A172 (cell line): ENCODE results near the gene GRB7. TPM values are rescaled to one million over a fixed set of nuclear protein-coding genes. Genes with fewer than 3 reads are reported as not detected.
A peak's percentile ranks its signal among the peaks of the same experiment; 100 is the strongest.
"Not testable (repeated sequence)": the region's sequence is repeated elsewhere in the genome, so short reads cannot be mapped to it uniquely, and the experiment has no call there.

Source experiments
- DNase-seq: peaks from one replicate; pipeline ENCODE4 v3.0.0-alpha.2; 2015; ENCODE audit warnings: low spot score
- total RNA-seq: library from RNA; depleted of rRNA; stranded (reverse); fragments of >200 nt; shearing (Covaris generic); gene quantifications from 2 replicates; pipeline ENCODE4 v1.2.3, GENCODE V29; 2014

The GRB7 gene
- total RNA-seq, 1 experiment from 2014 or later, result 0.40 TPM

DNA sequence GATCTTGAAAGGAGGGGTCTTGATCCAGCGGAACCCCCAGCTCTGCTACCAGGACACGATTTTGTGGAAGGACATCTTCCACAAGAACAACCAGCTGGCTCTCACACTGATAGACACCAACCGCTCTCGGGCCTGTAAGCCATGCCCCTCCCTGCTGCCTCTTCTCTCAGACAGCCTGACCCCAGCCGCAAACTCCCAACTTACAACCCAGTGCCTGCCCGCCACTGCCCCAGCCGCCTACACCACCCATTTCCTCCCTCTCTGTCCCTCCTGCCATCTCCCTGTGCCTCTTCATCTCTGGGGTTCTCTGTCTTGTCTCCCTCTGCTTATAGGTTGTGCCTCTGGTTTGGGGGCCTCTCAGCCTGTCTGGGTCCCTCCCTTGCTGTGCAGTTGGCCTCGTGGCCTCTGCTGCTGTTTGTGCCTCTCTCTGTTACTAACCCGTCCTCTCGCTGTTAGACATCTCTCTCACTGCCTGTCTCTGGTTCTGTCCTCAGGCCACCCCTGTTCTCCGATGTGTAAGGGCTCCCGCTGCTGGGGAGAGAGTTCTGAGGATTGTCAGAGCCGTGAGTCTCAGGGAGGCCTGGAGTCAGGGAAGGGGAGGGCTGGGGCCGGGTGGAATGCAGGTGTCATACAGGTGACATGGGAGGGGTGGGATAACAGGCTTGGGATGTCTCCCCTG lies 28.3 kb upstream of the GRB7 start:
- DNase-seq, result no peak

DNA sequence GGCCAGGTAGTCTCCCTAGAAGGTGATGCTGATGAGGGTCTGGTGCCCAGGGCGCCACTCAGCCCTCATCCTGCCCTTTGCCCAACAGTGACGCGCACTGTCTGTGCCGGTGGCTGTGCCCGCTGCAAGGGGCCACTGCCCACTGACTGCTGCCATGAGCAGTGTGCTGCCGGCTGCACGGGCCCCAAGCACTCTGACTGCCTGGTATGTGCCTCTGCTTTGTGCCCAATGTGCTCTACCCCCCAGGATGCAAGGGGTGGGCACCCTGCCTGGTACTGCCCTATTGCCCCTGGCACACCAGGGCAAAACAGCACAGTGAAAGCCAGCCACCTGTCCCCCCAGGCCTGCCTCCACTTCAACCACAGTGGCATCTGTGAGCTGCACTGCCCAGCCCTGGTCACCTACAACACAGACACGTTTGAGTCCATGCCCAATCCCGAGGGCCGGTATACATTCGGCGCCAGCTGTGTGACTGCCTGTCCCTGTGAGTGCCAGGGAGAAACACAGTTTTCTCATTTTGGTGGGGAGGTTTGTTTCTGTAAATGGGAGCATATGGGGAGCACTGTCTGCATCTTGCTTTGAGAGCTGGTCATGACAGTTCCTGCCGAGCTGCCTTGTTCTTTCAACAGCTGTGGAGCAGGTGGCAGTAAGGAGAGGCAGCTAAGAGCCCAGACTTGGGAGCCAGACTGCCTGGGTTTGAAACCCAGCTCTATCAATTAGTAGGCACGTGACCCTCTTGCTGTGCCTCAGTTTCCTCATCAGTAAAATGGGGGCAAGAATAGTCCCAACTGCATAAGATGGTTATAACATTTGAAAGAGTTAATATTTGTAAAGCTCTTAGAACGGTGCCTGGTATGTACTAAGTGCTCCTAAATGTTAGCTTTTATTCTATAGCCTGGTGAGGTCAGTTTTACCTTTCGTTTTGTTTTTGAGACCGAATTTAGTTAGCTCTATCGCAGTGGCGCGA lies 27.5 kb upstream of the GRB7 start:
- DNase-seq, result no peak

DNA sequence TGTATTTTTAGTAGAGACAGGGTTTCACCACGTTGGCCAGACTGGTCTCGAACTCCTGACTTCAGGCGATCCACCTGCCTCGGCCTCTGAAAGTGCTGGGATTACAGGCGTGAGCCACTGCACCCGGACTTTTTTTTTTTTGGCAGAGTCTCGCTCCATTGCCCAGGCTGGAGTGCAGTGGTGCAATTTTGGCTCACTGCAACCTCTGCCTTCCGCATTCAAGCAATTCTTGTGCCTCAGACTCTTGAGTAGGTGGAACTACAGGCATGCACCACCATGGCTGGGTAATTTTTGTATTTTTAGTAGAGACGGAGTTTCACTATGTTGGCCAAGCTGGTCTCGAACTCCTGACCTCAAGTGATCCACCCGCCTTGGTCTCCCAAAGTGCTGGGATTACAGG lies 26.7 kb upstream of the GRB7 start:
- not testable (repeated sequence) for DNase-seq

DNA sequence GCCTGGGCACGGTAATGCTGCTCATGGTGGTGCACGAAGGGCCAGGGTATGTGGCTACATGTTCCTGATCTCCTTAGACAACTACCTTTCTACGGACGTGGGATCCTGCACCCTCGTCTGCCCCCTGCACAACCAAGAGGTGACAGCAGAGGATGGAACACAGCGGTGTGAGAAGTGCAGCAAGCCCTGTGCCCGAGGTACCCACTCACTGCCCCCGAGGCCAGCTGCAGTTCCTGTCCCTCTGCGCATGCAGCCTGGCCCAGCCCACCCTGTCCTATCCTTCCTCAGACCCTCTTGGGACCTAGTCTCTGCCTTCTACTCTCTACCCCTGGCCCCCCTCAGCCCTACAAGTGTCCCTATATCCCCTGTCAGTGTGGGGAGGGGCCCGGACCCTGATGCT lies 25.9 kb upstream of the GRB7 start:
- no peak for DNase-seq

DNA sequence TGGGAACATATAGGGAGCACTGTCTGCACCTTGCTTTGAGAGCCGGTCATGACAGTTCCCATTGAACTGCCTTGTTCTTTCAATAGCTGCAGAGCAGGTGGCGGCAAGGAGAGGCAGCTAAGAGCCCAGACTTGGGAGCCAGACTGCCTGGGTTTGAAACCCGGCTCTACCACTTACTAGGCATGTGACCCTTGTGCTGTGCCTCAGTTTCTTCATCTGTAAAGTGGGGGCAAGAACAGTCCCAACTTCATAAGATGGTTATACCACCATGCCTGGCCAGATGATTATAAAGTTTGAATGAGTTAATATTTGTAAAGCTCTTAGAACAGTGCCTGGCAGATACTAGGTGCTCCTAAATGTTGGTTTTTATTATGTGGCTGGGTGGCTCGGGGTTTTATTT lies 23.5 kb upstream of the GRB7 start:
- no peak for DNase-seq

DNA sequence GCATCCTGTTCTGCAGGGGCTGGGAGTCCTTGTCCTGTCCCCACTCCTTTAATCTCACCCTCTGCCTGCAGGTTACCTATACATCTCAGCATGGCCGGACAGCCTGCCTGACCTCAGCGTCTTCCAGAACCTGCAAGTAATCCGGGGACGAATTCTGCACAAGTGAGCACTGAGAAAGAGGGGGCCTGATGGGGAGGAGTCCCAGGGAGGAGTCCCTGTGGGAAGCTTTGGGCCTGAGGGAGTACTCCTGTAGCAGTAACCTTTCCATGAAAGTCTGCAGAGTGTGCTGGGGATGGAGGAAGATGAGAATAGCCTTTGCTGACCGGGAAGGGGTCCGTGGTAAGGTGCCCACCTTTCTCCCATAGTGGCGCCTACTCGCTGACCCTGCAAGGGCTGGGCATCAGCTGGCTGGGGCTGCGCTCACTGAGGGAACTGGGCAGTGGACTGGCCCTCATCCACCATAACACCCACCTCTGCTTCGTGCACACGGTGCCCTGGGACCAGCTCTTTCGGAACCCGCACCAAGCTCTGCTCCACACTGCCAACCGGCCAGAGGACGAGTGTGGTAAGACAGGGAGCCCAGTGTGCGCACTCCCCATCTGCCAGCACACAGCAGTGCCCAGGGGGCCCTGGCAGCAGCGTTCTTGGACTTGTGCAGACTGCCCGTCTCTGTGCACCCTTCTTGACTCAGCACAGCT lies 22.2 kb upstream of the GRB7 start:
- no peak for DNase-seq

DNA sequence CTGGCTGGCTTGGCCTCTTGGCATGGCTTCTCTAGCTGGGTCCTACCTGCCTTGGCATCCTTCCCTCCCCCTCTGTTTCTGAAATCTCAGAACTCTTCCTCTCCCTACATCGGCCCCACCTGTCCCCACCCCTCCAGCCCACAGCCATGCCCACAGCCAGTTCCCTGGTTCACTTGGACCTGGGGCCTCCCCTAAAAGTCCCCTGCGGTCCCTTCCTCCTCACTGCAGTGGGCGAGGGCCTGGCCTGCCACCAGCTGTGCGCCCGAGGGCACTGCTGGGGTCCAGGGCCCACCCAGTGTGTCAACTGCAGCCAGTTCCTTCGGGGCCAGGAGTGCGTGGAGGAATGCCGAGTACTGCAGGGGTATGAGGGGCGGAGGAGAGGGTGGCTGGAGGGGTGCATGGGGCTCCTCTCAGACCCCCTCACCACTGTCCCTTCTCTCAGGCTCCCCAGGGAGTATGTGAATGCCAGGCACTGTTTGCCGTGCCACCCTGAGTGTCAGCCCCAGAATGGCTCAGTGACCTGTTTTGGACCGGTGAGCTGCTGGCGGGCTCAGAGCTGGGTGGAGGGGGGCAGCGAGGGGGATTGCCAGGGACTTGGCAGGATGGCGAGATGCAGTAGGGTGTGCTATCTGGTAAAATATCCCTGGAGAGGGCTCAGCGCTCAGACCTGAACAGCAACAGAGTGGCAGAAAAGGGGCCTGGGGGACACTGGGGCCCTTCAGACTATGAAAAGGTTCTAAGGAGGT lies 21.5 kb upstream of the GRB7 start:
- no peak for DNase-seq

DNA sequence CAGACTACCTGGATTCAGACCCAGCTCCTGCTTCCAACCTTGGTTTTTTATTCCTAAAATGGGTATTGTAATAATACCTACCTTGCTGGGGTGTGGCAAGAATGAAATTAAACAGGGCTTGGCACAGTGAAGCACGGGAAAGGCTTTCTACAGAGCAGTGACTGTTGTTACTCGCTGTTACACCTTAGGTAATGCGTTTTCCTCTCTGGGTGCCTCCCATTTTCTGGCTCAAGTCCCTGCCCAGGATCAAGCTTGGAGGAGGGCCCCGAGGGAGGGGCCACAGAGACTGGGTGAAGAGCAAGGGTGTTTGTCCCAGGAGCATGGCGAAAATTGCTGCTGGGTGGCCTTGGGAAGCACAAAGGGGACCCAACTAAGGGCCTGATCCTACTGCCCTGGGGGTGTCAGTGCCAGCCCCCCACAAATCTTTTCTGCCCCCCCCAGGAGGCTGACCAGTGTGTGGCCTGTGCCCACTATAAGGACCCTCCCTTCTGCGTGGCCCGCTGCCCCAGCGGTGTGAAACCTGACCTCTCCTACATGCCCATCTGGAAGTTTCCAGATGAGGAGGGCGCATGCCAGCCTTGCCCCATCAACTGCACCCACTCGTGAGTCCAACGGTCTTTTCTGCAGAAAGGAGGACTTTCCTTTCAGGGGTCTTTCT lies 20.7 kb upstream of the GRB7 start:
- DNase-seq, result no peak

DNA sequence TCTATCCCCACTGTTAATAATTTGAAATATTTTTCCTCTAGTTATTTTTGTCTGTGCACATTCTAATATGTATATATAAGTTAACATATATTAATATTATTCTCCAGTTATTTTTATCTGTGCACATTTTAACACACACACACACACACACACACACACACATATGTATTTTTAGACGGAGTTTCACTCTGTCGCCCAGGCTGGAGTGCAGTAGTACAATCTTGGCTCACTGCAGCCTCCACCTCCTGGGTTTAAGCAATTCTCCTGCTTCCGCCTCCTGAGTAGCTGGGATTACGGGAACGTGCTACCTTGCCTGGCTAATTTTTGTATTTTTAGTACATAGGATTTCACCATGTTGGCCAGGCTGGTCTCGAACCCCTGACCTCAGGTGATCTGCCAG lies 20.1 kb upstream of the GRB7 start:
- DNase-seq, result no peak

DNA sequence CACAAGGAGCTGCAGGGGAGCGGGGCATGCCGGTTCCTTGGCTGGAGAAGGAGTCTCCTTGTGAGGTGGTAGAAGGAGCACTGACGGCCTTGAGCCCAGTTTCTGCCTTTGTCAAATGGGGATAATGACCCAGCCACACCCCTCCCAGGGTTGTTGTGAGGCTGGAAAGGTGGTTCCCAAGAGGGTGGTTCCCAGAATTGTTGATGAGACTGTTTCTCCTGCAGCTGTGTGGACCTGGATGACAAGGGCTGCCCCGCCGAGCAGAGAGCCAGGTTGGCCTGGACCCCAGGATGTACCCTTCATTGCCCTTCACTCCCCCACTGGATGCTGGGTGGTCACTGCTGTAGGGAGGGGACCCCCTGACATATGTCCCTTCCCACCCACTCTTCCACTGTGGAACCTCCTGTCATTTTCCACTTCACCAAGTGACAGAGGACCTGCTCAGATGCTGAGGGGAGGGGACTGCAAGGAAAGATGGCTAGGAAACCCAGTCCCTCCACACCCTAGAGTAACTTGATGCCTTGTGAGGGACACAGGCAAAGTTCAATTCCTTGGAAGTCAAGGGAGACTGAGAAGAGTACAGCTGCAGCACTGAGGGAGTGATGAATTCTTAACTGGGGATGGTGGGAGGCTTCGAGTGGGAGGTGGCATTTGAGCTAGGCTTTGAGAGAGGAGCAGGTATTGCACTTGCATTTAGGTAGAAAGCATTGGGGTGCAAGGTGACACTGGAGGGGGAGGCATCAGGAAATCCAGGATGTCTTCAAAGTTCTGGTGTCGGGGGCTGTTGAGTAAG lies 18.0 kb upstream of the GRB7 start:
- no peak for DNase-seq

DNA sequence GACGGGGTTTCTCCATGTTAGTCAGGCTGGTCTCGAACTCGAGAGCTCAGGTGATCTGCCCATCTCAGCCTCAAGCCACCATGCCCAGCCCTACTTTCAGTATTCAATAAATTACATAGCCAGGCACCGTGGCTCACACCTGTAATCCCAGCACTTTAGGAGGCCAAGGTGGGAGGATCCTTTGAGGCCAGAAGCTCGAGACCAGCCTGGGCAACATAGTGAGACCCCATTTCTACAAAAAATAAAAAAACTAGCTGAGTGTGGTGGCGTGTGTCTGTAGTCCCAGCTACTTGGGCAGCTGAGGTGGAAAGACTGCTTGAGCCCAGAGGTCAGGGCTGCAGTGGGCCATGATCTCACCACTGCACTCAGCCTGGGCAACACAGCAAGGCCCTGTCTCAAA lies 15.6 kb upstream of the GRB7 start:
- DNase-seq, result no peak

DNA sequence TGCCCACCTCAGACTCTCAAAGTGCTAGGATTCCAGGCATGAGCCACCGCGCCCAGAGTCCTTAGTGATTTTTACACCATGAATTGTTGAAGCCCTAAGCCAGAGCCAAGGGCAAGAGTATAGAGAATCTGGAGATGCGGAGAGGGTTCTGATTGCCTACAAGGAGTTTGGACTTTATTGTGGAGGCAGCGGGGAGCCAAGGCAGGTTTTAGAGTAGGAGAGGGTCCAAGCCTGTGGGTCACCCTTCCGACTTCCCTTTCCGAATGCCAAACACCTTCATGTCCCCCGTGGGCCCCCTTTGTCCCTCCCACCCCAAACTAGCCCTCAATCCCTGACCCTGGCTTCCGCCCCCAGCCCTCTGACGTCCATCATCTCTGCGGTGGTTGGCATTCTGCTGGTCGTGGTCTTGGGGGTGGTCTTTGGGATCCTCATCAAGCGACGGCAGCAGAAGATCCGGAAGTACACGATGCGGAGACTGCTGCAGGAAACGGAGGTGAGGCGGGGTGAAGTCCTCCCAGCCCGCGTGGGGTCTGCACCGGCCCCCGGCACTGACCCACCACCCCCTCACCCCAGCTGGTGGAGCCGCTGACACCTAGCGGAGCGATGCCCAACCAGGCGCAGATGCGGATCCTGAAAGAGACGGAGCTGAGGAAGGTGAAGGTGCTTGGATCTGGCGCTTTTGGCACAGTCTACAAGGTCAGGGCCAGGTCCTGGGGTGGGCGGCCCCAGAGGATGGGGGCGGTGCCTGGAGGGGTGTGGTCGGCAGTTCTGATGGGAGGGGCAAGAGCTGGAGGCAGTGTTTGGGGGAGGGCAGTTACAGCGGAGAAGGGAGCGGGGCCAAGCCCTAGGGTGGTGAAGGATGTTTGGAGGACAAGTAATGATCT lies 14.5 kb upstream of the GRB7 start:
- no peak for DNase-seq

DNA sequence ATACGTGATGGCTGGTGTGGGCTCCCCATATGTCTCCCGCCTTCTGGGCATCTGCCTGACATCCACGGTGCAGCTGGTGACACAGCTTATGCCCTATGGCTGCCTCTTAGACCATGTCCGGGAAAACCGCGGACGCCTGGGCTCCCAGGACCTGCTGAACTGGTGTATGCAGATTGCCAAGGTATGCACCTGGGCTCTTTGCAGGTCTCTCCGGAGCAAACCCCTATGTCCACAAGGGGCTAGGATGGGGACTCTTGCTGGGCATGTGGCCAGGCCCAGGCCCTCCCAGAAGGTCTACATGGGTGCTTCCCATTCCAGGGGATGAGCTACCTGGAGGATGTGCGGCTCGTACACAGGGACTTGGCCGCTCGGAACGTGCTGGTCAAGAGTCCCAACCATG lies 13.0 kb upstream of the GRB7 start:
- no peak for DNase-seq

DNA sequence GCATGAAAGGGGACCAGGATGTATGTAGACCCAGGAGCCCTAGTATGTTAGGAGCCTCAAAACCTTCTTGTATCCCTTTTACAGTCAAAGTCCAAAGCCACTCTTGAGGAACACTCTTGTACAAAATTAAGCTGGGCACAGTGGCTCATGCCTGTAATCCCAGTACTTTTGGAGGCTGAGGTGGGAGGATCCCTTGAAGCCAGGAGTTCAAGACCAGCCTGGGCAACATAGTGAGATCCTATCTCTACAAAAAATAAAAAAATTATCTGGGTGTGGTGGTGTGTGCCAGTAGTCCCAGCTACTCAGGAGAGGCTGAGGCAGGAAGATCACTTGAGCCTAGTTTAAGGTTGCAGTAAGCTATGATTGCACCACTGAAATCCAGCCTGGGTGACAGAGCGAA lies 11.8 kb upstream of the GRB7 start:
- not testable (repeated sequence) for DNase-seq

DNA sequence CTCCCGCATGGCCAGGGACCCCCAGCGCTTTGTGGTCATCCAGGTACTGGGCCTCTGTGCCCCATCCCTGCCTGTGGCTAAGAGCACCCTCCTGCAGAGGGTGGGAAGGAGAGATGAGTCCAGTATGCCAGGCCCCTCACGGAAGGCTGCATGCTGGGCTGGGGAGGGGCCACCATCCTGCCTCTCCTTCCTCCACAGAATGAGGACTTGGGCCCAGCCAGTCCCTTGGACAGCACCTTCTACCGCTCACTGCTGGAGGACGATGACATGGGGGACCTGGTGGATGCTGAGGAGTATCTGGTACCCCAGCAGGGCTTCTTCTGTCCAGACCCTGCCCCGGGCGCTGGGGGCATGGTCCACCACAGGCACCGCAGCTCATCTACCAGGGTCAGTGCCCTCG lies 11.1 kb upstream of the GRB7 start:
- DNase-seq, result no peak

DNA sequence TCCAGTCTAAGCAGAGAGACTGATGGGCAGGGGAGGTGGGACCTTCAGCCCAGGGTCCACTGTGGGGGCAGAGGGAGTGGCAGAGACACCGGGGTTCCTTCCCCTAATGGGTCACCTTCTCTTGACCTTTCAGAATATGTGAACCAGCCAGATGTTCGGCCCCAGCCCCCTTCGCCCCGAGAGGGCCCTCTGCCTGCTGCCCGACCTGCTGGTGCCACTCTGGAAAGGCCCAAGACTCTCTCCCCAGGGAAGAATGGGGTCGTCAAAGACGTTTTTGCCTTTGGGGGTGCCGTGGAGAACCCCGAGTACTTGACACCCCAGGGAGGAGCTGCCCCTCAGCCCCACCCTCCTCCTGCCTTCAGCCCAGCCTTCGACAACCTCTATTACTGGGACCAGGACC lies 10.2 kb upstream of the GRB7 start:
- DNase-seq, result no peak

DNA sequence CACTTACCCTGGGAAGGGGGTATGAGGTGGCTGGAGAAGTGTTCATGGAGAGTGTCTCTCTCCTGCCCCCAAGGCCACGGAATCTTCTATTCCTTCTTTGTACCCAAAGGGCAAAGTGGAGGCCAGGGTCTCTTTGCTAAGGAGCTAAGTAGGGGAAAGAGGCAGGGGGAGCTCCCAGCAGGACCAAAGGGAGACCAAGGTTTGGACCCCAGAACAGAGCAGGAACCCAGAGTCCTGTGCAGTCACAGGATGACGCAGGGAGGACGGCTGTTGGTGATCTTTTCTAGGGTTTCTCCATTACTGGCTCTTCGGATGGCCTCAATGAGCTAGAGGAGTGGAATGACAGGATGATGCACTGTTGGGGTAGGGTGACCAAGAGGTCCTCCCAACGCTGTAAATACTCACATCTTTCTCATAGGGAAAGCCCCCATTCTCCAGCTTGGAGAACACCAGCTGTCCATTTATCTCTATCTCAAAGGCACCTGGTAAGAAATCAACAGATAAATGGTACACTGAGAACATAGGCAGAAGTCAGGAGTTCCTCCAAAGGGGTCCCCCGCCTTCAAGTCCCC lies 8.4 kb upstream of the GRB7 start:
- peak; percentile 38 for DNase-seq

DNA sequence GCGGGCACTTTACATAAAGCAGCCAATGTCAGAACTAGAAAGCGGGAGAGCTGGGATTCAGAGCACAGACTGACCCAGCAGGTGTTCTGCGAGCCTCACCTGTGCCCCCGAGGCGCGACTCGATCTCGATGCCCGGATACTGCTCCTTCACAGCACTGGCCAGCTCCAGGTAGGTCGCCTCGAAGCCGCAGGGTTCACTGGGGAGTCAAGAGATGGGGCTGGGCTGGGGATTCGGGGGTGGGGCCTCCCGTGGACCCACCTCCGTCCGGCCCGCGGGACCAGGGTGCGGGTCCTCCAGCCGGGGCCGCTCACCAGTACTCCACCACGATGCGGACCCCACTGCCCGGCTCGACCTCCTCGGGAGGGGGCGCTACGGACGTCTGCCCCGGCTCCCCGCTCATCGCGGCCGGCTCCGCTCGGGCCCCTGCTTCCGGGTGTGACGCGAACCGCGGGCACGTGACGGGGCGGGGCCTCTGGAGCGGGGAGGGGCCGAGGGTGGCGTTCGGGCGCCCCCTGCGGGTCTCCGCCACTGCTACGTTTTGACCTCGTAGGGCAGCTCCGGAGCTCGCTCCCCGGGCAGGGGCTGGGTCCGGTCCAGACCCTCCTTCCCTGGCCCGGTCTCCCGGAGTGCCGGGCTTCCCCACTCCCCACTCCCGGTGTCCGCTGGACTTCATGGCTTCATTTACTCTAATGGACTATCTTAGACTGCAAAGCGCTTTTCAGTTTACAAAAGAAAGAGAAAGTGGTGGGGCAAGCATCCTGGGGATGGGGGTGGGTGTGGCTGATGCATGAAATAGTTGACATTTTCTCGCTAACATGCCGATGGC lies 7.4 kb upstream of the GRB7 start, which contains the start of gene MIEN1:
MIEN1 (minus strand) TSS at position 438 of the 827 bp plus-strand sequence; CDS start at position 401, 37 bp downstream.
- peak; percentile 75 for DNase-seq
